Measurements from ENCODE around the gene PIGB.

DNA sequence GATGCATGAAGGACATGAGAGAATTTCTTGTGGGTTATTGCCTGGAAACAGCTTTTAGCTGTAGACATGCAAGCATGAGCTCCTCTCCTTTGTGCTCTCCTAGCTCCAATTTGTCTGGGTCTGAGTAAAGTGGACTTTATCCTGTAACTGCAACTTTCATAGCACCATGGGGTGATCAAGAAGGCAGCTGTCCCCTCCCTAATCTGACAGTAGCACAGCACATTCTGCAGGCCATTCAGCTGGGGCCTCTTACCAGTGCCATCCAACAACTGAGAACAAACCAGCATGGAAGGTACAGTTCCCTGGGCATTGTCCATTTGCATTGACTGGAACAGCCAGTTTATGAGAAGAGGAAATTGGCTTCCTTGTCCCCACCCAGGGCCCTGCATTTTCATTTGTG lies 21.7 kb upstream of the PIGB start:
- TF ChIP-seq, protein P1, sequence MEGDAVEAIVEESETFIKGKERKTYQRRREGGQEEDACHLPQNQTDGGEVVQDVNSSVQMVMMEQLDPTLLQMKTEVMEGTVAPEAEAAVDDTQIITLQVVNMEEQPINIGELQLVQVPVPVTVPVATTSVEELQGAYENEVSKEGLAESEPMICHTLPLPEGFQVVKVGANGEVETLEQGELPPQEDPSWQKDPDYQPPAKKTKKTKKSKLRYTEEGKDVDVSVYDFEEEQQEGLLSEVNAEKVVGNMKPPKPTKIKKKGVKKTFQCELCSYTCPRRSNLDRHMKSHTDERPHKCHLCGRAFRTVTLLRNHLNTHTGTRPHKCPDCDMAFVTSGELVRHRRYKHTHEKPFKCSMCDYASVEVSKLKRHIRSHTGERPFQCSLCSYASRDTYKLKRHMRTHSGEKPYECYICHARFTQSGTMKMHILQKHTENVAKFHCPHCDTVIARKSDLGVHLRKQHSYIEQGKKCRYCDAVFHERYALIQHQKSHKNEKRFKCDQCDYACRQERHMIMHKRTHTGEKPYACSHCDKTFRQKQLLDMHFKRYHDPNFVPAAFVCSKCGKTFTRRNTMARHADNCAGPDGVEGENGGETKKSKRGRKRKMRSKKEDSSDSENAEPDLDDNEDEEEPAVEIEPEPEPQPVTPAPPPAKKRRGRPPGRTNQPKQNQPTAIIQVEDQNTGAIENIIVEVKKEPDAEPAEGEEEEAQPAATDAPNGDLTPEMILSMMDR (IDR thresholded peaks at IDR 0.05), result no peak
- TF ChIP-seq POLR2A (IDR thresholded peaks at IDR 0.05) (no peak), POLR2AphosphoS5 (IDR thresholded peaks at IDR 0.05) (no peak)
